Endothelial cell of umbilical vein (primary cell): ENCODE measurements around the gene TESK1. TPM values are rescaled to one million over a fixed set of nuclear protein-coding genes. Genes with fewer than 3 reads are reported as not detected.

Experiments used
- BruUV-seq: library from RNA; stranded (reverse); fragments of 400-500 nt; replicated peaks from 2 replicates; lab custom pipeline; 2021; lab: Mats Ljungman, UMichigan
- CTCF ChIA-PET: fragments of 300-600, 350-600 bp; sonication (Branson Sonifier 250); formaldehyde crosslinking; loops from one replicate; lab custom pipeline; 2021; ENCODE audit warnings: antibody characterized with exemption, inconsistent platforms; lab: Charles Lee
- POLR2A ChIA-PET: fragments of 300-600, 350-600 bp; sonication (Branson Sonifier 250); formaldehyde crosslinking; loops from one replicate; lab custom pipeline; 2021; ENCODE audit warnings: antibody characterized with exemption, inconsistent platforms; lab: Charles Lee
- DNase-seq: peaks from one replicate; pipeline ENCODE4 v3.0.0-alpha.2; 2011; ENCODE audit warnings: low read depth, low spot score
- FAIRE-seq: peaks from 2 replicates; lab custom pipeline; 2011; peaks lifted over from hg19 to GRCh38; lab: Jason Lieb, UNC
- H2AFZ ChIP-seq: 2 replicates; pipeline ENCODE4 v1.6.0; 2012; ENCODE audit warnings: low read depth, low read length, control low read depth, inconsistent platforms
- H3K27ac ChIP-seq: 2 replicates; pipeline ENCODE4 v1.5.1; 2011; ENCODE audit warnings: low read depth, mild to moderate bottlenecking, control low read depth, low read length, moderate library complexity; ENCODE audit not compliant: insufficient read depth
- H3K27me3 ChIP-seq, 2 experiments: 2 replicates each; pipeline versions ENCODE4 v1.6.0 to v1.6.1; 2011; ENCODE audit warnings: low read length in 2 of 2, mixed read lengths in 1 of 2; ENCODE audit not compliant: control insufficient read depth in 2 of 2, insufficient read depth in 2 of 2
- H3K36me3 ChIP-seq, 2 experiments: 2 replicates in 1 of 2; 3 replicates in 1 of 2; pipeline ENCODE4 v1.5.1; 2011; ENCODE audit warnings: low read length in 2 of 2, mild to moderate bottlenecking in 1 of 2, moderate library complexity in 1 of 2; ENCODE audit not compliant: control insufficient read depth in 2 of 2, insufficient read depth in 2 of 2; ENCODE audit errors: extremely low read depth in 1 of 2
- H3K4me1 ChIP-seq: 3 replicates; pipeline ENCODE4 v1.5.1; 2011; ENCODE audit warnings: mild to moderate bottlenecking, low read length; ENCODE audit not compliant: control insufficient read depth, insufficient read depth; ENCODE audit errors: extremely low read depth
- H3K4me2 ChIP-seq: 2 replicates; pipeline ENCODE4 v1.6.1; 2011; ENCODE audit warnings: low read length, control low read depth, mixed read lengths; ENCODE audit not compliant: insufficient read depth
- H3K4me3 ChIP-seq, 3 experiments: fragments of 200-600 bp in 1 of 3; sonication (generic), shearing (Covaris generic) in 1 of 3; replicated peaks in 1 of 3; 2 replicates each; pipeline ENCODE4 v1.5.1; 2011 to 2016; ENCODE audit warnings: control low read depth in 3 of 3, low read length in 3 of 3, mild to moderate bottlenecking in 2 of 3, inconsistent platforms in 1 of 3, low read depth in 1 of 3, moderate library complexity in 1 of 3; ENCODE audit not compliant: insufficient read depth in 1 of 3
- H3K79me2 ChIP-seq: 2 replicates; pipeline ENCODE4 v1.6.0; 2012; ENCODE audit warnings: low read length, inconsistent platforms; ENCODE audit not compliant: control insufficient read depth, insufficient read depth
- H3K9ac ChIP-seq: replicated peaks from 2 replicates; pipeline ENCODE3; 2011; ENCODE audit warnings: low read length, control low read depth; ENCODE audit not compliant: insufficient read depth; ENCODE audit errors: extremely low read depth
- H3K9me1 ChIP-seq: replicated peaks from 3 replicates; pipeline ENCODE4 v1.6.0; 2011; ENCODE audit warnings: mild to moderate bottlenecking, low read length; ENCODE audit not compliant: control insufficient read depth, insufficient read depth; ENCODE audit errors: extremely low read depth
- H3K9me3 ChIP-seq: replicated peaks from 2 replicates; pipeline ENCODE4 v1.5.1; 2012; ENCODE audit warnings: low read length, inconsistent platforms; ENCODE audit not compliant: control insufficient read depth, insufficient read depth
- H4K20me1 ChIP-seq: replicated peaks from 2 replicates; pipeline ENCODE3; 2011; ENCODE audit warnings: mild to moderate bottlenecking, low read length; ENCODE audit not compliant: control insufficient read depth, insufficient read depth; ENCODE audit errors: extremely low read depth
- CTCF ChIP-seq, 2 donors: IDR thresholded peaks; 1 replicate in 1 of 2; 2 replicates in 1 of 2; pipeline ENCODE4 v1.5.1; 2011; ENCODE audit warnings: low read length in 2 of 2, mild to moderate bottlenecking in 2 of 2, moderate library complexity in 2 of 2, control low read depth in 1 of 2, inconsistent platforms in 1 of 2, low read depth in 1 of 2; ENCODE audit not compliant: insufficient read depth in 1 of 2; ENCODE audit errors: extremely low read depth in 1 of 2
- FOS ChIP-seq: IDR thresholded peaks from 2 replicates; pipeline ENCODE4 v1.6.1; 2011; ENCODE audit warnings: mild to moderate bottlenecking, low read length, moderate library complexity, borderline replicate concordance; ENCODE audit not compliant: insufficient read depth
- GATA2 ChIP-seq: IDR thresholded peaks from 2 replicates; pipeline ENCODE4 v1.7.0; 2011; ENCODE audit warnings: low read depth, mild to moderate bottlenecking, moderate library complexity, mixed read lengths, low read length; ENCODE audit not compliant: insufficient read length, insufficient read depth
- JUN ChIP-seq: IDR thresholded peaks from 2 replicates; pipeline ENCODE4 v1.6.1; 2011; ENCODE audit warnings: borderline replicate concordance, low read depth; ENCODE audit not compliant: insufficient read length, insufficient read depth
- MAX ChIP-seq: IDR thresholded peaks from 2 replicates; pipeline ENCODE4 v1.6.1; 2011; ENCODE audit not compliant: insufficient read depth, insufficient read length
- MYC ChIP-seq: IDR thresholded peaks from one replicate; pipeline ENCODE4 v1.6.1; 2011; ENCODE audit warnings: mild to moderate bottlenecking, low read depth, low read length
- POLR2A ChIP-seq: IDR thresholded peaks from 2 replicates; pipeline ENCODE4 v1.6.1; 2012; ENCODE audit warnings: low read depth, mild to moderate bottlenecking, control low read depth, low read length
- POLR2AphosphoS5 ChIP-seq: IDR thresholded peaks from 2 replicates; pipeline ENCODE4 v1.6.1; 2012; ENCODE audit warnings: low read depth, mild to moderate bottlenecking, control low read depth, low read length, moderate library complexity; ENCODE audit not compliant: insufficient read depth
- dilution Hi-C: fragments of 300-500 bp; cut with MboI; formaldehyde crosslinking; loops from one replicate; pipeline ENCODE4 v1.15.0; 2019; ENCODE audit warnings: low sequenced_read_pairs; ENCODE audit not compliant: extremely low pct_ligation_motif_present
- intact Hi-C: fragments of 100-400 bp; cut with micrococcal nuclease; formaldehyde crosslinking; loops from one replicate; pipeline ENCODE4 v1.10.0; 2022
- polyA plus RNA-seq, 4 experiments: library from polyadenylated mRNA; depleted of rRNA in 3 of 4; stranded (reverse) in 3 of 4; unstranded in 1 of 4; fragments of >200 nt; gene quantifications; 2 replicates each; pipeline versions ENCODE4 v1.2.1 to v1.2.3, GENCODE V29; 2011 to 2012; ENCODE audit warnings: missing spikeins in 1 of 4
- total RNA-seq: library from RNA; stranded (reverse); gene quantifications from 2 replicates; pipeline ENCODE4 v1.2.3, GENCODE V29; 2021

Gene TESK1
- total and polyA plus RNA-seq, 2 donors (not counting 3 experiments of a cell fraction or from before 2014, with no cell fraction given), result 25.3 to 26.4 TPM

- ChIA-PET POLR2A (no interaction called here), CTCF (interaction anchor here (1.2 to 4.4 kb wide), 6 partner anchors 9 to 83 kb away, joined by 3 to 36 read pairs (median 11); no protein-coding TSS in a partner anchor)
- TF ChIP-seq MYC, result no peak
- Histone ChIP-seq H3K79me2 (no peaks in the 10 kb centered on the region), H3K9me3 (no peaks in the 10 kb centered on the region), H3K27me3 (peaks cover 30 to 32% of the 10 kb centered on the region in 2 experiments), H3K9ac (no peak overlapping the region), H3K4me3 (no peak overlapping the region), H3K27ac (no peak overlapping the region), H3K9me1 (no peaks in the 10 kb centered on the region), H4K20me1 (no peaks in the 10 kb centered on the region), H3K4me1 (no peaks in the 10 kb centered on the region), H3K4me2 (no peak overlapping the region), H3K36me3 (peaks cover 3 to 14% of the 10 kb centered on the region in 2 experiments), H2AFZ (no peak overlapping the region)
- no TSS peak for BruUV-seq
- dilution Hi-C loops (no loop called here), intact Hi-C loops (no loop called here)
- no peak for DNase-seq
- FAIRE-seq, result no peak
Measured at GRCh38 chr9:35612843-35613242, 7.8 kb downstream of the TESK1 start.

- H3K9me1 ChIP-seq, result no peaks in the 10 kb centered on the region
- intact Hi-C loops (no loop called here), dilution Hi-C loops (no loop called here)
- no peaks in the 10 kb centered on the region for H3K4me1 ChIP-seq
- no peaks in the 10 kb centered on the region for H3K79me2 ChIP-seq
- H2AFZ ChIP-seq, result no peak overlapping the region
- H3K4me2 ChIP-seq, result no peak overlapping the region
- H3K9me3 ChIP-seq, result no peaks in the 10 kb centered on the region
- no peak for TF ChIP-seq MAX
- no peak for TF ChIP-seq JUN
- no peak for TF ChIP-seq GATA2
- TF ChIP-seq POLR2AphosphoS5, result no peak
- TF ChIP-seq POLR2A, result no peak
- TF ChIP-seq CTCF (IDR thresholded peaks at IDR 0.05; ENCODE audit: extremely low read depth in 1 of 2, insufficient read depth in 1 of 2, low read depth in 1 of 2, low read length in 2 of 2), result no peak
- no peak for TF ChIP-seq FOS
- no peaks in the 10 kb centered on the region for H3K36me3 ChIP-seq
- no TSS peak for BruUV-seq
- FAIRE-seq, result no peak
- H3K27ac ChIP-seq, result no peak overlapping the region
- DNase-seq, result no peak
- ChIA-PET POLR2A (no interaction called here), CTCF (interaction anchor here (1.2 to 1.7 kb wide), 5 partner anchors 8 to 18 kb away, joined by 3 to 4 read pairs (median 3); no protein-coding TSS in a partner anchor)
- no peaks in the 10 kb centered on the region for H4K20me1 ChIP-seq
- H3K4me3 ChIP-seq, result no peak overlapping the region
- H3K27me3 ChIP-seq, result peaks cover 33 to 41% of the 10 kb centered on the region in 2 experiments
- H3K9ac ChIP-seq, result no peak overlapping the region
Measured at GRCh38 chr9:35615981-35616680, 11.1 kb downstream of the TESK1 start.
